ENCODE data around the gene TNFRSF6B. TPM values are rescaled to one million over a fixed set of nuclear protein-coding genes. Genes with fewer than 3 reads are reported as not detected.

The TNFRSF6B gene
- total RNA-seq, 2 donors from 2014 or later, result not detected

- Histone ChIP-seq H3K27ac (ENCODE audit: low read depth, low read length) (no peak overlapping the region), H3K4me3 (ENCODE audit: low read length) (no peak overlapping the region), H3K4me1 (ENCODE audit: control insufficient read depth, insufficient read depth, low read length) (peaks cover 8% of the 10 kb centered on the region), H3K36me3 (ENCODE audit: control insufficient read depth, insufficient read depth, low read length) (peaks cover 27% of the 10 kb centered on the region), H3K27me3 (ENCODE audit: control insufficient read depth, insufficient read depth, low read length, poor library complexity, severe bottlenecking) (no peaks in the 10 kb centered on the region), H3K9me3 (ENCODE audit: control insufficient read depth, low read length) (no peaks in the 10 kb centered on the region), H3K9ac (ENCODE audit: extremely low read depth, low read length, poor library complexity, severe bottlenecking) (no peak overlapping the region)
- WGBS, 2 experiments (ENCODE audit: insufficient coverage in 1 of 2, insufficient read length in 1 of 2), result 30 to 41% methylated on average over 26 of the region's 26 CpGs
- TF ChIP-seq CTCF (conservative IDR thresholded peaks at IDR 0.05), result no peak
- Mint-ChIP-seq H3K4me3 (peak overlapping the region; percentile 11), H3K4me1 (no peaks in the 10 kb centered on the region), H3K9me3 (no peaks in the 10 kb centered on the region), H3K27me3 (ENCODE audit: insufficient read depth) (peaks cover 1% of the 10 kb centered on the region), H3K36me3 (ENCODE audit: low read depth) (peaks cover 18% of the 10 kb centered on the region), H3K27ac (no peak overlapping the region)
- peak; percentile 90 for DNase-seq
These were observed 42.3 kb downstream of the TNFRSF6B start for GRCh38 chr20:63738687-63739129.

GRCh38 chr20:63739130-63740069 is 42.9 kb downstream of the TNFRSF6B start, which contains the start of gene SLC2A4RG:
Gene SLC2A4RG, plus strand, starts transcription at chr20:63739776. Its CDS starts 137 bp downstream, at chr20:63739913.
- Mint-ChIP-seq H3K4me1 (no peaks in the 10 kb centered on the region), H3K9me3 (no peaks in the 10 kb centered on the region), H3K4me3 (peak within 1 kb of the TSS; percentile 60), H3K27me3 (ENCODE audit: insufficient read depth) (peaks cover 1% of the 10 kb centered on the region), H3K27ac (no peak within 1 kb of the TSS), H3K36me3 (ENCODE audit: low read depth) (peaks cover 13% of the 10 kb centered on the region)
- peak within 1 kb of the TSS; percentile 78 for H3K9ac ChIP-seq (ENCODE audit: extremely low read depth, low read length, poor library complexity, severe bottlenecking)
- no peaks in the 10 kb centered on the region for H3K27me3 ChIP-seq (ENCODE audit: control insufficient read depth, insufficient read depth, low read length, poor library complexity, severe bottlenecking)
- peaks cover 8% of the 10 kb centered on the region for H3K4me1 ChIP-seq (ENCODE audit: control insufficient read depth, insufficient read depth, low read length)
- 2 to 6% methylated on average over 27 to 132 of the region's 136 CpGs for WGBS, 2 experiments (ENCODE audit: insufficient coverage in 1 of 2, insufficient read length in 1 of 2)
- peak; percentile 83 for DNase-seq
- peak within 1 kb of the TSS; percentile 86 for H3K4me3 ChIP-seq (ENCODE audit: low read length)
- H3K9me3 ChIP-seq (ENCODE audit: control insufficient read depth, low read length), result no peaks in the 10 kb centered on the region
- peaks cover 27% of the 10 kb centered on the region for H3K36me3 ChIP-seq (ENCODE audit: control insufficient read depth, insufficient read depth, low read length)
- H3K27ac ChIP-seq (ENCODE audit: low read depth, low read length), result peak within 1 kb of the TSS; percentile 79
- TF ChIP-seq CTCF (conservative IDR thresholded peaks at IDR 0.05), result no peak

- H3K4me3 Mint-ChIP-seq, result peak overlapping the region; percentile 60
- peaks cover 1% of the 10 kb centered on the region for H3K27me3 Mint-ChIP-seq (ENCODE audit: insufficient read depth)
- Histone ChIP-seq H3K9me3 (ENCODE audit: control insufficient read depth, low read length) (no peaks in the 10 kb centered on the region), H3K4me3 (ENCODE audit: low read length) (peak overlapping the region; percentile 86), H3K27ac (ENCODE audit: low read depth, low read length) (peak overlapping the region; percentile 79), H3K9ac (ENCODE audit: extremely low read depth, low read length, poor library complexity, severe bottlenecking) (peak overlapping the region; percentile 78), H3K4me1 (ENCODE audit: control insufficient read depth, insufficient read depth, low read length) (peaks cover 8% of the 10 kb centered on the region), H3K36me3 (ENCODE audit: control insufficient read depth, insufficient read depth, low read length) (peaks cover 29% of the 10 kb centered on the region), H3K27me3 (ENCODE audit: control insufficient read depth, insufficient read depth, low read length, poor library complexity, severe bottlenecking) (no peaks in the 10 kb centered on the region)
- no peaks in the 10 kb centered on the region for H3K9me3 Mint-ChIP-seq
- 0% methylated on average over 5 to 80 of the region's 80 CpGs for WGBS, 2 experiments (ENCODE audit: insufficient coverage in 1 of 2, insufficient read length in 1 of 2)
- DNase-seq, result no peak
- H3K36me3 Mint-ChIP-seq (ENCODE audit: low read depth), result peaks cover 13% of the 10 kb centered on the region
- no peaks in the 10 kb centered on the region for H3K4me1 Mint-ChIP-seq
- no peak overlapping the region for H3K27ac Mint-ChIP-seq
- TF ChIP-seq CTCF (conservative IDR thresholded peaks at IDR 0.05), result no peak
These were observed 43.7 kb downstream of the TNFRSF6B start for GRCh38 chr20:63740070-63740626.

Data from endodermal cell (in vitro differentiated cells).